Stimulated activated CD4-positive, alpha-beta T cell treated with anti-CD3 and anti-CD28 coated beads, TNF-alpha, amount 100 ng/mL, for 48 hours (primary cell): Measurements from ENCODE around the gene SULT2B1.
"Not testable (repeated sequence)": the region's sequence is repeated elsewhere in the genome, so short reads cannot be mapped to it uniquely, and the experiment has no call there.

Source experiments
- DNase-seq, 3 donors: peaks; one replicate each; pipeline ENCODE4 v3.0.0-alpha.2; 2020; ENCODE audit warnings: low read depth in 3 of 3

Gene SULT2B1

DNA sequence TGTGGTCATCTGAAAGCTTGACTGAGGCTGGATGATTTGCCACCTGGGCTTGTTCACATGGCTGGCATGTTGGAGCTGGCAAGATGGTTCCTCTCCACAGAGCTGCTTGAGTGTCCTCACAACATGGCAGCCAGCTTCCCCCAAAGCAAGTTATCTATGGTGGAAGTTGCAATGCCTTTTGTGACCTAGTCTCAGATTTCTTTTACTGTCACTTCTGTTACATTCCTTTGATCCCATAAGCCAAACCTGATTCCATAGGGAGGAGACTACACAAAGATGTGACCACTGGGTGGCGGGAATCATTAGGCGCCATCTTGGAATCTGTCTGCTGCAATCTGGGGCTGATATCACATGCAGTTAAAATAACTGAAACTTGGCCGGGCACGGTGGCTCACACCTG lies 22.8 kb upstream of the SULT2B1 start:
- no peak for DNase-seq

DNA sequence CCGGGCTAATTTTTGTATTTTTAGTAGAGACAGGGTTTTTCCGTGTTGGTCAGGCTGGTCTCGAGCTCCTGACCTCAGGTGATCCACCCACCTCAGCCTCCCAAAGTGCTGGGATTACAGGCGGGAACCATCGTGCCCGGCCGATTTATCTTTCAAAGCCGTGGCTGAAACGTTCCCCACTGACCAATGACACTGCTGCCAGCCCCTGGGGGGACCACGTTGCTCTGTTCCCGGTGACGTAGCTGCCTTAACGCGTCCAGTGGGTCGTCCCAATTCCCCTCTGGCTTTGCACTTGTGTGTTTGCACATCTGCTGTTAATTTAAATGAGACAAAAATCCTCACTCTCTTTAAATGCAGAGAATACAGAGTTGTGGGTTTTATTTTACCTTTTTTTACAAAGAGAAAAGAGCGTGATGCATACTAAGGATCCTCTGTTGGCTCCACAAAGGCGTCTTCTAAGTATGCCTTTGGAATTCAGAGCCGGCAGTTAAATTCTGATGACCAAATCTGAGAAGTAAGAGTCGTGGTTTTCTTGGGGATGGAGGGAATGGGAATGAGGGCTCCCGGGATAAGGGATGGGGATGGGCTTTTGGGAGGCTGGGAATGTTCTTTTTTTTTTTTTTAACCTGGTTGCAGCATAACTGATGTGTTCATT lies 21.8 kb upstream of the SULT2B1 start:
- no peak for DNase-seq

DNA sequence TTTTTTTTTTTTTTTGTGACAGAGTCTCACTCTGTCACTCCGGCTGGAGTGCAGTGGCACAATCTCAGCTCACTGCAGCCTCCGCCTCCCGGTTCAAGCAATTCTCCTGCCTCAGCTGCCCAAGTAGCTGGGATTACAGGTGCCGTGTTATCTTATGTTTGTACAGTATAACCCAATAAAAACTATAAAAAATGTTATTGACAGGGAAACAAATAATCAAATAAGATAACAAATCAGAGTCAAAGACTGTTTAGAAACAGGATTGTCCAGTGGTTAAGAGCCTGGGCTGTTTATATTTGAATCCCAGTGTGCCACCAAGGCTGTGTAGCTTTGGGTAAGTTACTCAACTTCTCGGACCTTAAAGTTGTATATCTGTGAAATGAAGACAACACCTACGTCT lies 21.2 kb upstream of the SULT2B1 start:
- no peak for DNase-seq

DNA sequence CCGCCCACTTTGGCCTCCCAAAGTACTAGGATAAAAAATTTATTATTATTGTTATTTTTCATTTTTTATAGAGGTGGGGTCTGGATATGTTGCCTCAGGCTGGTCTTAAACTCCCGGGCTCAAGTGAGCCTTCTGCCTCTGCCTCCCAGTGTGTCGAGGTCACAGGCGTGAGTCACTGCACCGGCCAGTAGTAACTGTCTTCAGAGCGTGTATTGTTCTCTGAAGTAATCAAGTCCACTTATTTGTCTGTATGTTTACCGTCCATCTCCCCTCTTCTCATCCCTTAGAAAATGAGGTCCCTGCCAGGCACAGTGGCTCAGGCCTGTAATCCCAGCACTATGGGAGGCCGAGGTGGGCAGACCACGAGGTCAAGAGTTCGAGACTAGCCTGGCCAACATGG lies 18.2 kb upstream of the SULT2B1 start:
- no peak for DNase-seq

DNA sequence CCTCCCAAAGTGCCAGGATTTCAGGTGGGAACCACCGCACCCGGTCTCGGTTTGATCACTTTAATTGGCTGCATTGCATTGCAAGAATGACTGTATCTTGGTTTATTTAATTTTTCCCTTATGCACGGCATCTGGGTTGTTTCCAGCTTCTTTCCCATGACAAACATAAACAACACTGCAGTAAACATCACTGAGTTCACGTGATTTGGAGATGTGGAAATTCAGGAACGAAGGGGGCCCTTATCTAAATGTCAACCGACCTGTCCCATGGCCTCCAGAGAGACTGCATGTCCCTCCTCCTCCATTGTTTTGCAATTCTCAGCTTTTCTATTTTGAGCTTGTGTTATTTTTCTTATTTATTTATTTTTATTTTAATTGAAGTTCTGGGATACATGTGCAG lies 14.4 kb upstream of the SULT2B1 start:
- DNase-seq = no peak

DNA sequence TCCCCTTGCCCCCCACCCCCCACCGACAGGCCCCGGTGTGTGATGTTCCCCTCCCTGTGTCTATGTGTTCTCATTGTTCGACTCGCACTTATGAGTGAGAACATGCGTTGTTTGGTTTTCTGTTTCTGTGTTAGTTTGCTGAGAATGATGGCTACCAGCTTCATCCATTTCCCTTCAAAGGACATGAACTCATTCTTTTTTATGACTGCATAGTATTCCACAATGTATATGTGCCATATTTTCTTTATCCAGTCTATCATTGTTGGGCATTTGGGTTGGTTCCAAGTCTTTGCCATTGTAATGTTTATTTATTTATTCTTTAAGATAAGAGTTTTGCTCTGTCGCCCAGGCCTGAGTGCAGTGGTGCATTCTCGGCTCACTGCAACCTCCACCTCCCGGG lies 13.9 kb upstream of the SULT2B1 start:
- DNase-seq = not testable (repeated sequence)

DNA sequence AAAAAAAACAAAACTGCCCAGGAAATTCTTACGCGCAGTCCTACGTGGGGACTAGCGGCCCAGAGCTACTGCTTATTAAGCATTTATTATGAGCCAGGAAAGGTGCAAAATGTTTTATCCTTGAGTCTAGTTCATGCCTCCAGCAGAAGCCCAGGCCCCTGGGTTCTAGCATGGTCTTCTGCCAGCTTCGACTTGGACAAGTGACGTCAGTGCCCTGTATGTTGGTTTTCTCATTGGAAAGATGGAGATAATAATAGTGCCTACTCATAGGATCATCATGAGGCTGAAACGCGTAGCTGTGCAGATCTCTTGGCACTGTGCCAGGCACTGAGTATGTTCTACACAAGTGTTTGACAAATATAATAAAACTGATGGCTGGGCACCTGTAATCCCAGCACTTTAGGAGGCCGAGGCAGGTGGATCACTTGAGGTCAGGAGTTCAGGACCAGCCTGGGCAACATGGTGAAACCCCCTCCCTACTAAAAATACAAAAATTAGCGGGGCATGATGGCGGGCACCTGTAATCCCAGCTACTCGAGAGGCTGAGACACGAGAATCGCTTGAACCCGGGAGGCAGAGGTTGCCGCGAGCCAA lies 12.4 kb upstream of the SULT2B1 start:
- DNase-seq = no peak

DNA sequence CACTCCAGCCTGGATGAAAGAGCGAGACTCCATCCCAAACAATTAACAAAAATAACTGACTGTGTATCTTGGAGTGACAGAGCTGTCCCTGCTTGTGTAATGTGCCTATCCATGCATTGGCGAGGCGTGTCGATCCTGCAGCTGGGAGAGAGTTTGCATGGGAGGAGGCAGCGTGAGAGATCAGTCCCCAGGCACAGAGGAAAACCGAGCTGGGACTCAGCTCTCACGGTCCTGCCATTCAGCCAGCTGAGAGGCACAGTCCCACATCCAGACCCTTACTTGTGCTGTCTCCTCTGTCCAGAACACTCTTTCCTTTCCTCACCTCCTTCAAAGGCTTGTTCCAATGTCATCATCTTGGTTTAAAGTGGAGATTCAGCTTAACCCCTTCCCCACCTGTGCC lies 11.9 kb upstream of the SULT2B1 start:
- no peak for DNase-seq

DNA sequence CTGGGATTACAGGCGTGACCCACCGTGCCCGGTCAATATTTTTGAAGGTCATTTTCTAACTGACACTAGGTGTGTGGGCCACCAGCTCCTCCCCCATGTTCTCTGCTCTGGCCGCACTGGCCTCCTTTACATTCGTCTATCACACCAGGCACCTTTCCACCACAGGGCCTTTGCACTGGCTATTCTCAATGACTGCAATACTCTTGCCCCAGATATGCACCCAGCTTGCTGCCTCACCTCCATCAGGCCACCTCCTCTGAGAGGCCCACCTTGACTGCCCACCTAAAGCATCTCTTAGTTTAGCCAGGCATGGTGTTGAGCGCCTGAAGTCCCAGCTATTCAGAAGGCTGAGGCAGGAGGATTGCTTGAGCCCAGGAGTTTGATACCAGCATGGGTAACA lies 10.2 kb upstream of the SULT2B1 start:
- no peak for DNase-seq

DNA sequence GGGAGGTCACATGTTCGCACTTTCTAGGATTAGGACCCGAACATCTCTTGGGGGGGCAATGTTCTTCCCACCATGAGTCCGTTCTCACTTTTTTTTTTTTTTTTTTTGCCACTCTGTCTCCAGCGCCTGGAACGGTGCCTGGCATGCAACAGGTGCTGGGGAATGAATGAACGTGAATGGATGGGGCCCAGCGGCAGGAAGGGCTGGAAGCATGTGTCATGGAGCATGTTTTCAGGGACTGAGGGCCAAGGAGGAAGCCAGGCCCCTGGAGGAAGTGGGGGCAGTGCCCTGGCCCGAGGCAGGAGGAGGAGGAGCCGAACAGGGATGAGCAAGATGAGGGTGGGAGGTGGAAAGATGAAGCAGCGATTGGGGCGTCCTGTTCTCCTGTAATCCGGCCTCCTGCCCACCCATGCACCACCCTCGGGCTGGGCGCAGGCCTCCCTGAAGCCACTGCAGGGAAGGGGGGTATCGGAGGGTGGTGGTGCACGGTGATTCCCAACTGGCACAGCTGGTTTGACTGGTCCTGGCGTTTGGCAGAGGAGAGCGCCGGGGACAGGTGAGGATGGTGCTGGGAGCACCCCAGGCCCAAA lies 8.8 kb upstream of the SULT2B1 start:
- DNase-seq = no peak

DNA sequence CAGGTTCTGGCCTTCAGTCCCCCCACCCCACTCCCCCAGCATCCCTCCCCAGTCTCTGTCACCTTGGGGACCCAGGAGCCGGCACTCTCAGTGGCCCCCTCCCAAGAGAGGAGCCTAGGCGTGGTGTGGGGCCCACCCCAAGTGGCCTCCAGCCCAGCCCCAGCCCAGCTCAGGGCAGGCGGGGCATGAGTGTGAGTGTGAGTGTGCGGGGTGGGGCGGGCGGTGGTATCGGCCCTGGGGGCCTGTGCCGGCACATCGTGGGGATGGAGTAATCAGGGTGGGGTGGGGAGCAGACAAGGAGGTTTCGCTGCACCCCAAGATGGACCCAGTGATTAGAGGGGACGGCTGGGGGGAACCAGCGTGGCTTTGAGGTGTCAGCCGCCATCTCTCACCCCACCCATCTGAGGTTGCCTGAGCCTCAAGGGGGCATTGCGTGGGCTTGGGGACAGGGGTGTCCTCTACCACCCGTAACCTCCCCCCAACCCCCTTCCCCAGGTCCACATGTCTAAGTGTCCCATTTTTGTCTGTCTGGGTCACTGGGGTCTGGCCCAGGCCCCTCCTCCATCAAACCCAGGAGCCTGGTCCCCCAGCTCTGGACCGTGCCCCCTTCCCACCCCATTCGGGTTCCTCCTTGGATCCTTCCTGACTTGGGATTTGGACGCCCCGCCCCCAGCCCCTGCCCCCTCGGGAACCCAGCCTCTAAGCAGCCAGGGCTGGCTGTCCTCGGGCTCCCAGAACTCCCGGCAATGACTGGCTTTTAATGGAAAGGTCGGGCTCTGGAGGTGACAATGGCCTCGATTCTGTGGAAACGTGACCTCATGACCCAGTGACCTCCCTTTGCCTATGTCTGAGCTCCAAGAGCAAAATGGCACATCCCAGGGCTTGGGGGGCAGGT lies 6.9 kb upstream of the SULT2B1 start:
- no peak for DNase-seq

DNA sequence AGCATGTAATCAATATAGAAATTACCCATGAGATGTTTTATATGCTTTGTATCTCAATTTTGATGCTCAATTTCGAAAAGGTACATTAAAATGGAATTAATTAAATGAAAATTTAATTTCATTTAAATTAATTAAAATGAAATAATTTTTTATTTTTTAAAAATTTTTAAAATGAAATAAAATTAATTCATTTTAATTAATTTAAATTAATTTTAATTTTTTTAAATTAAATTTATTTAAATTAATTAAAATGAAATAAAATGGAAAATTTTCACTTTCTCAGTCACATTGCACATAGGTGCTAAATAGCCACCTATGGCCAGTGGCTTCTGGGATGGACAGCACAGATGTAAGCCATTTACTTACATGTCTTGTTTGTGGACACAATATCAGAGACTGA lies 4.2 kb upstream of the SULT2B1 start:
- no peak for DNase-seq

DNA sequence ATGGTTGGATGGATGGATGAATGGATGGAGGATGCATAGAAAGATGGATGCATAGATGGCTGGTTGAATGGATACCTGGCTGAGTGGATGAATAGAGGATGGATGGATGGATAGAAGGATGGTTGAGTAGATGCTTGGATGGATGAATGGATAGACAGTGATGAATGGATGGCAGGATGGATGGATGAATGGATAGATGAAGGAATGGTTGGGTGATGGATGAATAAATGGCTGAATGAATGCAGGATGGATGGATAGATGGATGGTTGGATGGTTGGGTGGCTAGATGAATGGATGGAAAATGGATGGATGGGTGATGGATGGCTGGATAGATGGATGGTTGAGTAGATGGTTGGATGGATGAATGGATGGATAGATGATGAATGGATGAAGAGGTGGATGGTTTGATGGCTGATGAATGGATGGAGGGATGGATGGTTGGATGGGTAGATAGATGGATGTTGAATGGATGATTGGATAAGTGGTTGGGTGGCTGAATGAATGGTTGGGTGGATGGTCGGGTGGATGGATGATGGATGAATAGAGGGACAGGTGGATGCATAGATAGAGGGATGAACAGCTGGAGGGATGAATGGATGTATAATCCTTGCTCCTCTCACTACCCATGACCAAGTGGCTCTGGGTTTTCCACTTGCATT lies 3.6 kb upstream of the SULT2B1 start:
- DNase-seq = no peak

DNA sequence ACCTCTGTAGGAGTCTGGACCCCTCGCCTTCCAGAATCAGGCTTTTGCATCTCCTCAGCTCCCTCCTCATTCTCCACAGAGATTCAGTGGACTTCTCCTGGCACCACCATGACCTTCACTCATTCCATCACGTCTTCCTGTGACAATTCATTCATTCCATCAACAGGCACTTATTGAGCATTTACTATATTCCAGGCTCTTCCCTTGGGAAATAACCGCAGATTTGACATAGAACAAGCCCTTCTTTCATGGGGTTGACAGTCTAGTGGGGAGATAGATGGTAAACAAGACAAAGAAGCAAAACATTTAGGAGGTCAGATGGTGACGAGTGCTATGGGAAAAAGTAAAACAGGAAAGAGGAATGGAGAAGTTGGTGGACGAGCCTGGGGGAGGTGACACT lies 2.6 kb upstream of the SULT2B1 start:
- no peak for DNase-seq

DNA sequence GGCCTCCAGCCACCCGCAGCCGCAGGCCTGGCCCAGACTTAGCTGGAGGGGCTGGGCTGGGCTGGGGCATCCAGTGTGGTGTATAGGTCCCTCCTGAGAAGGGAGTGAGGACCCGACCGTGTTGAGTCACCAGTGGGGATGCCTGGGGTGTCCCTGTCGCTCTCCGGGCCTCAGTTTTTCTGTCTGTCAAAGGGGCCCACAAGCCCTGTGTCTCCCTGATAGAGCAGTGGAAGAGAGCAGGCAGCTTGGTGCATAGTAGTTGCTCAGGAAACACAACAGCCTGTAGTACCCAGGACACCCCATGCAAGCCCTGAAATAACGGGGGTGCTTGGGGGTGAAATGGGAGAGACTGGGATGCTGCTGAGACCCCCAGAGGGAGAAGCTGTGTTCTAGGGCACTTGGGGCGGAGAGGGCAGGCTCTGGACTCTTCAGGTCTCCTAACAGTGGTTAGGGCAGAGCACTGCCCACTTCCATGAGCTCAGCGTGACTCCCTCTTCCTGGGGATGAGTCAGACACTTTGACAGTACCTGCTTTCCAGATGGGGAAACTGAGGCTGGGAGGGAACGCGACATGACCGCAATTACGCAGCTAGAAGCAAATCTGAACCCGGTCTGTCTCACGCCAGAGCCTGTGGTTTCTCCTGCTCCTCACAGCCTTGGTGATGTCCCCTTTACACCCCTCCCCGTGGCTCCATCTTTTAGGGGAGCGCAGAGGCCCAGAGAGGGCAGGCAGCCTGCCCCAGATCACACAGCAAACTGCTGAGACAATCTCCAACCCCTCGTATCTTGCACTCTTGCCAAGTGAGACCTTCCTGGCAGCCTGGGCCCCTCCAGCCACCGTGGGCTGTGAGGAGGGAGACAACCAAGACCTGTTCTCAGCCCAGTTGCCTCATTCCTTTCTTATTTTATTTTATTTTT lies 692 bp downstream of the SULT2B1 start:
- DNase-seq = no peak

DNA sequence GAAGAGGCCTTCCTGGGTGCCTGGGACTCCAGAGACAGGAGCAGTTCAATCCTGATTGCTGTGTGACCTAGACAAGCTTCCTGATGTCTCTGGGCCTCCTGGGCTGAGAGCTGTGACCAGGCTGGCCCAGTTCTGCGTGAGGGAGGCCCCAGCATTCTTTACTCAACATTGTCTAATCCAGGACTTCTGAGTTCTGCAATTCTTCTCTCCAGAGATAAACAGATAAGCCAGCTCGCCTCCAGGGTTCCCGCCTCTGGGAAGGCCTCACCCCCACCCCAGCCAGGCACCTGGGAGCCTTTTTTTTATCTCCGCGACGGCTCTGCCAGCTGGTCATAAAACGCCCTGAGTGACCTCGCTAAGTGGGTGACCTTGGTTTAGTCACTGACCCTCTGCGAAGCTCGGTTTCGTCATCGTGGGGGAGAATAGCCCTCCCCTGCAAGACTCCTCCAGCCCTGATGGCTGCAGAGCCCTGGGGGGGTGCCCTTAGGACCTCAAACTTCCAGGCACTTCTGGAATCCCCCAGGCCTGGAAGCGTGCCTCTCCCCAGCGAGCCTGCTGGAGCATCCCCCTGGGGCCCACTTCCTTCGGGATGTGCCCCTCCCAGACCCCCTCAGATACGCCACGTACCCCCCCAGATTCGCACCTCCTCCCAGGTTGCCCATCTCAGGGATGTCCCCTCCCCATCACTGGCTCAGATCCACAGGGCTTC lies 1.9 kb downstream of the SULT2B1 start:
- DNase-seq = no peak

DNA sequence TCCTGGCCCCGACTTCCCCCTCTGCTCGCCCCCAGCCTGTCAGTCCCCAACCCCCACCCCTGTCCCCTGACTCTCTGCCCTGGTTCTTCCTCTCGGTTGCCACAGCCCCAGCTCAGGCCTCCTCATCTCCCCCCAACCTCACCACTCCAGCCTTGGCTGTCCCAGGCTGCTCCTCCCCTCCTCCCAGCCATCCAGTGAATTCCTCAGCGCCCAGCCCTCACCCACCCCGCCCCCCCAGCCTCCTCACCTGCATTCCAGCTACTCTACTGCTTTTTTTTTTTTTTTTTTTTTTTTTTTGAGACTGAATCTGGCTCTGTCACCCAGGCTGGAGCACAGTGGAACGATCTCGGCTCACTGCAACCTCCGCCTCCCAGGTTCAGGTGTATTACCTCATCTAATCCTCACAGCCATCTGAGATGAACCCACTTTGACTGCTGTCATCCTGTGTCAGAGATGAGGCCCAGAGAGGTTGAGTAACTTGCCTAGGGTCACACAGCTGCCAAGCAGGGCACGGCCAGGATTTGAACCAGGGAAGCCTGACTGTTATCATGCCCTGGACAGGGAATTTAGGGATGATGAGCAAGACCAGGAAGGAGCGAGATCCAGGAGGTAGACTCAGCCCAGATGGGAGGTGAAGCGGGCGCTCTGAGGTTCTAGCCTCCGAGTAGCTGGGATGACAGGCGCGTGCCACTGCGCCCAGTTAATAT lies 2.6 kb downstream of the SULT2B1 start:
- DNase-seq = no peak

DNA sequence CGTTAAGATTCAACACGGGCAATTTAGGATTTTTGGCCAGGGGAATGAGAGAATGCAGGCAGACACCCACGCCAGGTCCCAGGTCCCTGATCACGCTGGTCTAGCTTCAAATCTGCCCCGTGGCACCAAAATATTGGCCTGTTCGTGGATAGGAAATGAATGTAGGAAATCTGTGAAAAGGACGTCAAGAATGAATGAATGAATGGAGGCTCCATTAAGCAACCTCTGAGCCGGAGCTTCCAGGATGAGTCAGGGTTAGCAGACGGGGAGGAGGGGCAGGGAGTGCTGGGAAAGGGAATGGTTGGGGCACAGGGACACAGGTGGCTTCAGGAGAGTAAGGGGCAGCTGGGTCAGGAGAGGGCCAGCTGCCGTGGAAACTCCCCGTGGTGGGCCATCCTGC lies 4.2 kb downstream of the SULT2B1 start:
- DNase-seq = no peak

DNA sequence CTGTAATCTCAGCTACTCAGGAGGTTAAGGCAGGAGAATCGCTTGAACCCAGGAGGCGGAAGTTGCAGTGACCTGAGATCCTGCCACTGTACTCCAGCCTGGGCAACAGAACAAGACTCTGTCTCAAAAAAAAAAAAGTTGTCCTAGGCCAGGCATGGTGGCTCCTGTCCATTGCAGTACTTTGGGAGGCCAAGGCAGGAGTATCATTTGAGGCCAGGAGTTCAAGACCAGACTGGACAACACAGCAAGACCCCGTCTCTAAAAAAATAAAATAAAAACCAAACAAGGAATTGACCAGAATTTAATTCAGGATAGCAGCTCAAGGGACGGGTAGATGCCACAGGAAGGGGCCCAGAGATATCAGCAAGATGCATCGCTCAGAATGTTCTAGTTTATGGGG lies 4.9 kb downstream of the SULT2B1 start:
- DNase-seq = no peak
